CD4-positive, CD25-positive, alpha-beta regulatory T cell (primary cell): ENCODE results near the gene C11orf97. TPM values are rescaled to one million over a fixed set of nuclear protein-coding genes. Genes with fewer than 3 reads are reported as not detected.

ENCODE experiments used
- ATAC-seq, 2 donors: fragments of 150-1000 bp; cut with Tn5 transposase; one replicate each; pipeline ENCODE4 v1.10.0; 2021; ENCODE audit warnings: low read depth in 2 of 2, moderate number of reproducible peaks in 2 of 2, moderate library complexity in 1 of 2
- DNase-seq, 3 donors: peaks; one replicate each; pipeline versions ENCODE4 v3.0.0 to v3.0.0-alpha.2; 2012 to 2022; ENCODE audit warnings: mixed read lengths in 1 of 3
- H3K27ac ChIP-seq: one replicate; pipeline ENCODE4 v1.7.0; 2013; ENCODE audit warnings: mild to moderate bottlenecking, low read length; ENCODE audit not compliant: insufficient read depth, poor library complexity, severe bottlenecking
- H3K27me3 ChIP-seq: one replicate; pipeline ENCODE4 v1.7.0; 2013; ENCODE audit warnings: low read length; ENCODE audit not compliant: control insufficient read depth, insufficient read depth
- H3K36me3 ChIP-seq: one replicate; pipeline ENCODE4 v1.7.0; 2013; ENCODE audit warnings: mild to moderate bottlenecking, low read length, moderate library complexity; ENCODE audit not compliant: control insufficient read depth, insufficient read depth
- H3K4me1 ChIP-seq: 2 replicates; pipeline ENCODE4 v1.7.0; 2013; ENCODE audit warnings: mild to moderate bottlenecking, low read length; ENCODE audit not compliant: insufficient read depth, control insufficient read depth, poor library complexity, severe bottlenecking
- H3K4me3 ChIP-seq: one replicate; pipeline ENCODE4 v1.7.0; 2013; ENCODE audit warnings: low read depth, mild to moderate bottlenecking, low read length, moderate library complexity
- H3K9me3 ChIP-seq, 2 experiments: 1 replicate in 1 of 2; 2 replicates in 1 of 2; pipeline ENCODE4 v1.7.0; 2013; ENCODE audit warnings: low read length in 2 of 2, mild to moderate bottlenecking in 1 of 2, moderate library complexity in 1 of 2; ENCODE audit not compliant: control insufficient read depth in 2 of 2
- H3K27ac Mint-ChIP-seq, 3 donors: one replicate each; pipeline ENCODE4 v1.8.0; 2020 to 2022; ENCODE audit warnings: mild to moderate bottlenecking in 3 of 3, mixed read lengths in 3 of 3, moderate library complexity in 2 of 3
- H3K27me3 Mint-ChIP-seq: one replicate; pipeline ENCODE4 v1.8.0; 2022; ENCODE audit warnings: mild to moderate bottlenecking, mixed read lengths
- H3K36me3 Mint-ChIP-seq: one replicate; pipeline ENCODE4 v1.8.0; 2020; ENCODE audit warnings: mixed read lengths
- H3K4me1 Mint-ChIP-seq, 4 donors: one replicate each; pipeline ENCODE4 v1.8.0; 2020 to 2022; ENCODE audit warnings: mixed read lengths in 4 of 4, mild to moderate bottlenecking in 1 of 4
- H3K4me3 Mint-ChIP-seq, 4 donors: one replicate each; pipeline ENCODE4 v1.8.0; 2020 to 2022; ENCODE audit warnings: mild to moderate bottlenecking in 4 of 4, mixed read lengths in 4 of 4, moderate library complexity in 3 of 4
- H3K9me3 Mint-ChIP-seq, 7 donors: one replicate each; pipeline ENCODE4 v1.8.0; 2020 to 2022; ENCODE audit warnings: mixed read lengths in 7 of 7, mild to moderate bottlenecking in 3 of 7, moderate library complexity in 2 of 7
- polyA plus RNA-seq, 4 donors: library from polyadenylated mRNA; unstranded; fragments of 300-500 nt; fragmentation: Illumina TruSeq; gene quantifications; one replicate each; pipeline ENCODE4 v1.2.3, GENCODE V29; 2021
- total RNA-seq: library from RNA; stranded (reverse); gene quantifications from one replicate; pipeline ENCODE4 v1.2.3, GENCODE V29; 2022

C11orf97 gene
- total and polyA plus RNA-seq, 5 donors from 2014 or later, result not detected

DNA sequence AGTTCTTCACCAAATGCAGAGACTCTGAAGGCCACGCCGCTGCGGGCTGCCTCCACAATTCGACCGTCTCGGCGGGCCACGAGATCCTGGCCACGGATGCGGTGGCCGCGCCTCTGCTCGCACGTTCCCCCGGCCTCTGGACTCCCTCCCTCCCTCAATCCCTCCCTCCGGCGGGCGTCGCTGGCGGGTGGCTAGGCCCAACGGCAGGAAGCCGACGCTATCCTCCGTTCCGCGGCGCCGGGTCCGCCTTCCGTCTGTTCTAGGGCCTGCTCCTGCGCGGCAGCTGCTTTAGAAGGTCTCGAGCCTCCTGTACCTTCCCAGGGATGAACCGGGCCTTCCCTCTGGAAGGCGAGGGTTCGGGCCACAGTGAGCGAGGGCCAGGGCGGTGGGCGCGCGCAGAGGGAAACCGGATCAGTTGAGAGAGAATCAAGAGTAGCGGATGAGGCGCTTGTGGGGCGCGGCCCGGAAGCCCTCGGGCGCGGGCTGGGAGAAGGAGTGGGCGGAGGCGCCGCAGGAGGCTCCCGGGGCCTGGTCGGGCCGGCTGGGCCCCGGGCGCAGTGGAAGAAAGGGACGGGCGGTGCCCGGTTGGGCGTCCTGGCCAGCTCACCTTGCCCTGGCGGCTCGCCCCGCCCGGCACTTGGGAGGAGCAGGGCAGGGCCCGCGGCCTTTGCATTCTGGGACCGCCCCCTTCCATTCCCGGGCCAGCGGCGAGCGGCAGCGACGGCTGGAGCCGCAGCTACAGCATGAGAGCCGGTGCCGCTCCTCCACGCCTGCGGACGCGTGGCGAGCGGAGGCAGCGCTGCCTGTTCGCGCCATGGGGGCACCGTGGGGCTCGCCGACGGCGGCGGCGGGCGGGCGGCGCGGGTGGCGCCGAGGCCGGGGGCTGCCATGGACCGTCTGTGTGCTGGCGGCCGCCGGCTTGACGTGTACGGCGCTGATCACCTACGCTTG is 31.7 kb downstream of the C11orf97 start, which contains the start of gene FUT4:
Gene FUT4 (plus strand): TSS at position 227 of the 951 bp plus-strand sequence. CDS start 213 bp downstream, at position 440.
- DNase-seq (peak; percentile 56 to 82 (median 69)), ATAC-seq (peak; percentile 76 to 77)
- Histone ChIP-seq H3K36me3 (no peaks in the 10 kb centered on the region), H3K4me1 (peaks cover 40% of the 10 kb centered on the region), H3K4me3 (peak within 1 kb of the TSS; percentile 57), H3K9me3 (no peaks in the 10 kb centered on the region), H3K27me3 (no peaks in the 10 kb centered on the region), H3K27ac (peak within 1 kb of the TSS; percentile 77)
- H3K4me3 Mint-ChIP-seq, result peak within 1 kb of the TSS; percentile 97 to 99 (median 98)
- H3K4me1 Mint-ChIP-seq, result peaks cover 23 to 48% (median 34%) of the 10 kb centered on the region in 4 donors
- H3K9me3 Mint-ChIP-seq, result peaks cover 0 to 3% (median 0%) of the 10 kb centered on the region in 7 donors
- peaks cover 9% of the 10 kb centered on the region for H3K27me3 Mint-ChIP-seq
- H3K36me3 Mint-ChIP-seq, result peaks cover 3% of the 10 kb centered on the region
- H3K27ac Mint-ChIP-seq, result peak within 1 kb of the TSS; percentile 93 to 99 (median 99)

DNA sequence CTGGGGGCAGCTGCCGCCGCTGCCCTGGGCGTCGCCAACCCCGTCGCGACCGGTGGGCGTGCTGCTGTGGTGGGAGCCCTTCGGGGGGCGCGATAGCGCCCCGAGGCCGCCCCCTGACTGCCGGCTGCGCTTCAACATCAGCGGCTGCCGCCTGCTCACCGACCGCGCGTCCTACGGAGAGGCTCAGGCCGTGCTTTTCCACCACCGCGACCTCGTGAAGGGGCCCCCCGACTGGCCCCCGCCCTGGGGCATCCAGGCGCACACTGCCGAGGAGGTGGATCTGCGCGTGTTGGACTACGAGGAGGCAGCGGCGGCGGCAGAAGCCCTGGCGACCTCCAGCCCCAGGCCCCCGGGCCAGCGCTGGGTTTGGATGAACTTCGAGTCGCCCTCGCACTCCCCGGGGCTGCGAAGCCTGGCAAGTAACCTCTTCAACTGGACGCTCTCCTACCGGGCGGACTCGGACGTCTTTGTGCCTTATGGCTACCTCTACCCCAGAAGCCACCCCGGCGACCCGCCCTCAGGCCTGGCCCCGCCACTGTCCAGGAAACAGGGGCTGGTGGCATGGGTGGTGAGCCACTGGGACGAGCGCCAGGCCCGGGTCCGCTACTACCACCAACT is 32.5 kb downstream of the C11orf97 start:
- Histone ChIP-seq H3K4me3 (no peak overlapping the region), H3K27ac (no peak overlapping the region), H3K27me3 (no peaks in the 10 kb centered on the region), H3K4me1 (peaks cover 40% of the 10 kb centered on the region), H3K9me3 (no peaks in the 10 kb centered on the region), H3K36me3 (no peaks in the 10 kb centered on the region)
- Mint-ChIP-seq H3K4me1 (peaks cover 26 to 53% (median 38%) of the 10 kb centered on the region in 4 donors), H3K36me3 (peaks cover 3% of the 10 kb centered on the region), H3K27ac (no peak overlapping the region), H3K4me3 (peak overlapping the region; percentile 77 to 90 (median 85)), H3K27me3 (peaks cover 9% of the 10 kb centered on the region), H3K9me3 (no peaks in the 10 kb centered on the region)
- no peak for DNase-seq
- no peak for ATAC-seq

DNA sequence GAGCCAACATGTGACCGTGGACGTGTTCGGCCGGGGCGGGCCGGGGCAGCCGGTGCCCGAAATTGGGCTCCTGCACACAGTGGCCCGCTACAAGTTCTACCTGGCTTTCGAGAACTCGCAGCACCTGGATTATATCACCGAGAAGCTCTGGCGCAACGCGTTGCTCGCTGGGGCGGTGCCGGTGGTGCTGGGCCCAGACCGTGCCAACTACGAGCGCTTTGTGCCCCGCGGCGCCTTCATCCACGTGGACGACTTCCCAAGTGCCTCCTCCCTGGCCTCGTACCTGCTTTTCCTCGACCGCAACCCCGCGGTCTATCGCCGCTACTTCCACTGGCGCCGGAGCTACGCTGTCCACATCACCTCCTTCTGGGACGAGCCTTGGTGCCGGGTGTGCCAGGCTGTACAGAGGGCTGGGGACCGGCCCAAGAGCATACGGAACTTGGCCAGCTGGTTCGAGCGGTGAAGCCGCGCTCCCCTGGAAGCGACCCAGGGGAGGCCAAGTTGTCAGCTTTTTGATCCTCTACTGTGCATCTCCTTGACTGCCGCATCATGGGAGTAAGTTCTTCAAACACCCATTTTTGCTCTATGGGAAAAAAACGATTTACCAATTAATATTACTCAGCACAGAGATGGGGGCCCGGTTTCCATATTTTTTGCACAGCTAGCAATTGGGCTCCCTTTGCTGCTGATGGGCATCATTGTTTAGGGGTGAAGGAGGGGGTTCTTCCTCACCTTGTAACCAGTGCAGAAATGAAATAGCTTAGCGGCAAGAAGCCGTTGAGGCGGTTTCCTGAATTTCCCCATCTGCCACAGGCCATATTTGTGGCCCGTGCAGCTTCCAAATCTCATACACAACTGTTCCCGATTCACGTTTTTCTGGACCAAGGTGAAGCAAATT is 33.3 kb downstream of the C11orf97 start:
- H3K4me3 ChIP-seq, result peak overlapping the region; percentile 53
- H3K4me1 ChIP-seq, result peaks cover 40% of the 10 kb centered on the region
- Mint-ChIP-seq H3K4me3 (peak overlapping the region; percentile 77 to 90 (median 85)), H3K27me3 (peaks cover 6% of the 10 kb centered on the region), H3K4me1 (peaks cover 26 to 60% (median 45%) of the 10 kb centered on the region in 4 donors), H3K36me3 (peaks cover 3% of the 10 kb centered on the region), H3K9me3 (no peaks in the 10 kb centered on the region), H3K27ac (peak overlapping the region; percentile 73 to 94 (median 75))
- ATAC-seq (no peak), DNase-seq (no peak)
- no peaks in the 10 kb centered on the region for H3K36me3 ChIP-seq
- no peaks in the 10 kb centered on the region for H3K9me3 ChIP-seq
- no peak overlapping the region for H3K27ac ChIP-seq
- H3K27me3 ChIP-seq, result no peaks in the 10 kb centered on the region

DNA sequence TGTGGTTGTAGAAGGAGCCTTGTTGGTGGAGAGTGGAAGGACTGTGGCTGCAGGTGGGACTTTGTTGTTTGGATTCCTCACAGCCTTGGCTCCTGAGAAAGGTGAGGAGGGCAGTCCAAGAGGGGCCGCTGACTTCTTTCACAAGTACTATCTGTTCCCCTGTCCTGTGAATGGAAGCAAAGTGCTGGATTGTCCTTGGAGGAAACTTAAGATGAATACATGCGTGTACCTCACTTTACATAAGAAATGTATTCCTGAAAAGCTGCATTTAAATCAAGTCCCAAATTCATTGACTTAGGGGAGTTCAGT is 33.9 kb downstream of the C11orf97 start:
- peak overlapping the region; percentile 53 for H3K4me3 ChIP-seq

DNA sequence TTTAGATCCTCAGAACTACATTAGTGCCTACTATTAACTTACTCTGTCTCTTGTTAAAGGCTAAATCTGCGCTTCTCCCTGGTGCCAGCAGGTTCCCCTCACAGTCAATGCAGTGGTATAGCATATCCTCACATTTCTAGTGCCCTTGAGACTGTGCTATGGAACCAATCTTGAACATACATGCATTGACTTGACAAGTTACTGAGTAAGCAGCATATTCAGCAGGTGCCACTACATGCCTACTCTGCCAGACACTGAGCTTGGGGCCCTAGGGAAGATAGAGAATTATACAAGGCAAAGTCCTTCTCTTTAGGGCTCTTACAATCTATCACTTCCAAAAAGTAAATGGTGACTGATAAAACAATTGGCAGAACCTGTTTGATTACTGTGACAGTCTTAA is 34.6 kb downstream of the C11orf97 start:
- peaks cover 3% of the 10 kb centered on the region for H3K36me3 Mint-ChIP-seq
- peak overlapping the region; percentile 53 for H3K4me3 ChIP-seq
- peaks cover 40% of the 10 kb centered on the region for H3K4me1 ChIP-seq
- ATAC-seq (no peak), DNase-seq (peak in 1 of 3 donors; percentile 32)
- H3K36me3 ChIP-seq, result no peaks in the 10 kb centered on the region
- H3K9me3 Mint-ChIP-seq, result no peaks in the 10 kb centered on the region
- no peaks in the 10 kb centered on the region for H3K9me3 ChIP-seq
- H3K4me1 Mint-ChIP-seq, result peaks cover 26 to 61% (median 46%) of the 10 kb centered on the region in 4 donors
- peak overlapping the region in 2 of 3 donors; percentile 12 to 60 for H3K27ac Mint-ChIP-seq
- H3K27me3 ChIP-seq, result no peaks in the 10 kb centered on the region
- peak overlapping the region; percentile 77 to 90 (median 84) for H3K4me3 Mint-ChIP-seq
- no peak overlapping the region for H3K27ac ChIP-seq
- H3K27me3 Mint-ChIP-seq, result no peaks in the 10 kb centered on the region

More for the DNA sequence above, 33.9 kb downstream of the C11orf97 start:
- no peaks in the 10 kb centered on the region for H3K9me3 Mint-ChIP-seq
- no peaks in the 10 kb centered on the region for H3K27me3 ChIP-seq
- H3K27ac Mint-ChIP-seq, result peak overlapping the region in 1 of 3 donors; percentile 73
- peak overlapping the region; percentile 77 to 90 (median 85) for H3K4me3 Mint-ChIP-seq
- no peak overlapping the region for H3K27ac ChIP-seq
- DNase-seq (no peak), ATAC-seq (no peak)
- peaks cover 40% of the 10 kb centered on the region for H3K4me1 ChIP-seq
- H3K36me3 ChIP-seq, result no peaks in the 10 kb centered on the region
- H3K9me3 ChIP-seq, result no peaks in the 10 kb centered on the region
- peaks cover 26 to 61% (median 46%) of the 10 kb centered on the region in 4 donors for H3K4me1 Mint-ChIP-seq
- peaks cover under 1% of the 10 kb centered on the region for H3K27me3 Mint-ChIP-seq
- H3K36me3 Mint-ChIP-seq, result peaks cover 3% of the 10 kb centered on the region

DNA sequence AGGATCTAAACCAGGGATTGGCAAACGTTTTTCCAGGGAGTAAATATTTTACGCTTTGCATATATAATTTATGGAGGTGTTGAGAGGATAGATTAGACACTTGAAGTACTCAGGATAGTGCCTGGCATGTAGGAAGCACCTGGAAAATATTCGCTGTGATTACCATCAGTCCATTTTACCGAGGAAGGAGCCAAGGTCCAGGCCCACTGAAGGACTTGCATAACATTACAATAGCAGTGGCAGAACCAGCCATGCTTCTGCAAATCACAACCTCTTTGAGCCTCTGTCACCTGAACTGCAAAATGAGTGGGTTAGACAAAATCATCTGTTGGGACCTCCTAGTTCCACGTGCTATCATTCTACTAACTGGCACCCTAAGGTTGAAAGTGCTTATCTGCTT is 36.9 kb downstream of the C11orf97 start:
- Histone ChIP-seq H3K4me1 (peaks cover 34% of the 10 kb centered on the region), H3K27ac (no peak overlapping the region), H3K27me3 (no peaks in the 10 kb centered on the region), H3K4me3 (no peak overlapping the region), H3K36me3 (no peaks in the 10 kb centered on the region), H3K9me3 (no peaks in the 10 kb centered on the region)
- Mint-ChIP-seq H3K4me3 (no peak overlapping the region), H3K27me3 (no peaks in the 10 kb centered on the region), H3K27ac (no peak overlapping the region), H3K9me3 (no peaks in the 10 kb centered on the region), H3K36me3 (peaks cover 3% of the 10 kb centered on the region), H3K4me1 (peaks cover 19 to 49% (median 39%) of the 10 kb centered on the region in 4 donors)
- no peak for DNase-seq
- ATAC-seq, result no peak

DNA sequence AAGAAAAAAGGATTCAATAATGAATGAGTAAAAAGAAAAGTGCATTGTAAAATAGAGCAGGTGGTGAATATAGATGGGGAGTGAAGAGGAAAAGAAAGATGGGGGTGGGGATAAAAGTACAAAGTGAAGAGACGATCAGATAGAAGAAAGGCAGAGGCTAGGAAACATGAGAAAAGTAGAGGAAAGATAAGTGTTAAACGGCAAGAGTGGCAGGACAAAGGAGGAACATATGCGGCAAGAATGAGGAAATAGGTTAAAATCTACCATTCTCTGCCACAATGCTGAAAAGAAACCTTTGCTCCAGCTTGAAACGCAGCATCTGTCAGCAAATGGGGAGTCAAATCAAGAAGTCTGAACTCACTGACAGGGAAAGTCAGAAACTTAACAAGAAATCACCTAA is 38.3 kb downstream of the C11orf97 start:
- H3K36me3 Mint-ChIP-seq, result peaks cover 3% of the 10 kb centered on the region
- H3K9me3 Mint-ChIP-seq, result no peaks in the 10 kb centered on the region
- peak overlapping the region in 2 of 3 donors; percentile 3 to 28 for H3K27ac Mint-ChIP-seq
- H3K4me3 Mint-ChIP-seq, result peak overlapping the region in 1 of 4 donors; percentile 23
- DNase-seq (no peak), ATAC-seq (no peak)
- H3K4me3 ChIP-seq, result no peak overlapping the region
- no peaks in the 10 kb centered on the region for H3K9me3 ChIP-seq
- H3K27me3 ChIP-seq, result no peaks in the 10 kb centered on the region
- H3K36me3 ChIP-seq, result no peaks in the 10 kb centered on the region
- H3K27me3 Mint-ChIP-seq, result no peaks in the 10 kb centered on the region
- H3K4me1 ChIP-seq, result peaks cover 25% of the 10 kb centered on the region
- no peak overlapping the region for H3K27ac ChIP-seq
- peaks cover 19 to 45% (median 38%) of the 10 kb centered on the region in 4 donors for H3K4me1 Mint-ChIP-seq
